K562 (cell line): ENCODE data around the gene CACNA1I. TPM values are rescaled to one million over a fixed set of nuclear protein-coding genes. Genes with fewer than 3 reads are reported as not detected.
"Not testable (repeated sequence)": the region's sequence is repeated elsewhere in the genome, so short reads cannot be mapped to it uniquely, and the experiment has no call there.

Source experiments
- ATAC-seq: fragments of 200-7000 bp; cut with Tn5 transposase; 3 replicates; pipeline ENCODE4 v1.9.1; 2020; ENCODE audit warnings: moderate library complexity
- BruUV-seq: library from RNA; stranded (reverse); fragments of 400-500 nt; replicated peaks from 2 replicates; lab custom pipeline; 2021; lab: Mats Ljungman, UMichigan
- CTCF ChIA-PET: fragments of 300-600 bp; formaldehyde crosslinking; extraction: SDS; loops from one replicate; lab custom pipeline; 2021; ENCODE audit warnings: low intra/inter-chr PET ratio; lab: Yijun Ruan, JAX
- POLR2A ChIA-PET: fragments of 300-600, 350-650 bp; sonication (Branson Sonifier 250); formaldehyde crosslinking; extraction: SDS; loops from one replicate; lab custom pipeline; 2021; ENCODE audit warnings: antibody characterized with exemption, inconsistent platforms; lab: Yijun Ruan, JAX
- DNase-seq, 4 experiments: peaks; one replicate each; pipeline versions ENCODE4 v3.0.0 to v3.0.0-alpha.2; 2011 to 2018; ENCODE audit warnings: low spot score in 3 of 4, mixed read lengths in 3 of 4; ENCODE audit errors: extremely low read depth in 1 of 4
- FAIRE-seq: peaks from 2 replicates; lab custom pipeline; 2011; peaks lifted over from hg19 to GRCh38; lab: Jason Lieb, UNC
- H2AFZ ChIP-seq: 2 replicates; pipeline ENCODE4 v1.6.0; 2011; ENCODE audit warnings: low read depth, low read length, control low read depth, inconsistent platforms
- H3K27ac ChIP-seq: fragments of 200-600 bp; 3 replicates; pipeline ENCODE4 v1.8.0; 2011; ENCODE audit warnings: low read depth, mild to moderate bottlenecking, control low read depth, inconsistent platforms, low read length, moderate library complexity, mixed read lengths; ENCODE audit errors: extremely low read depth
- H3K27me3 ChIP-seq, 2 experiments: fragments of 300-600 bp in 1 of 2; 2 replicates in 1 of 2; 3 replicates in 1 of 2; pipeline versions ENCODE4 v1.6.0 to v1.8.0; 2011; ENCODE audit warnings: inconsistent platforms in 2 of 2, low read length in 2 of 2, mild to moderate bottlenecking in 1 of 2, mixed read lengths in 1 of 2, moderate library complexity in 1 of 2; ENCODE audit not compliant: control insufficient read depth in 2 of 2, insufficient read depth in 2 of 2
- H3K36me3 ChIP-seq: fragments of 300-600 bp; 3 replicates; pipeline ENCODE4 v1.8.0; 2011; ENCODE audit warnings: mild to moderate bottlenecking, low read length, inconsistent platforms; ENCODE audit not compliant: control insufficient read depth, insufficient read depth
- H3K4me1 ChIP-seq, 2 experiments: fragments of 200-600 bp in 1 of 2; replicated peaks in 1 of 2; 2 replicates in 1 of 2; 3 replicates in 1 of 2; pipeline versions ENCODE4 v1.5.1 to v1.8.0; 2011; ENCODE audit warnings: inconsistent platforms in 2 of 2, low read length in 2 of 2, mild to moderate bottlenecking in 1 of 2, mixed read lengths in 1 of 2, moderate library complexity in 1 of 2; ENCODE audit not compliant: control insufficient read depth in 2 of 2, insufficient read depth in 2 of 2
- H3K4me2 ChIP-seq: 2 replicates; pipeline ENCODE4 v1.6.1; 2011; ENCODE audit warnings: low read length, control low read depth, inconsistent platforms, mixed read lengths; ENCODE audit not compliant: insufficient read depth
- H3K4me3 ChIP-seq: fragments of 200-600 bp; sonication (generic), shearing (Covaris generic); 2 replicates; pipeline ENCODE4 v1.5.1; 2016; ENCODE audit warnings: control low read depth, inconsistent platforms
- H3K79me2 ChIP-seq: fragments of 200-600 bp; 3 replicates; pipeline ENCODE4 v1.8.0; 2011; ENCODE audit warnings: low read length, inconsistent platforms; ENCODE audit not compliant: control insufficient read depth, insufficient read depth
- H3K9ac ChIP-seq, 2 experiments: 2 replicates each; pipeline versions ENCODE4 v1.6.0 to v1.6.1; 2011; ENCODE audit warnings: low read depth in 2 of 2, low read length in 2 of 2, control low read depth in 1 of 2, inconsistent platforms in 1 of 2, mild to moderate bottlenecking in 1 of 2, mixed read lengths in 1 of 2; ENCODE audit not compliant: insufficient read depth in 1 of 2
- H3K9me1 ChIP-seq: one replicate; pipeline ENCODE4 v1.6.0; 2011; ENCODE audit warnings: inconsistent platforms, mild to moderate bottlenecking, low read length, moderate library complexity; ENCODE audit not compliant: control insufficient read depth, insufficient read depth
- H3K9me3 ChIP-seq: replicated peaks from 2 replicates; pipeline ENCODE4 v1.5.1; 2011; ENCODE audit warnings: low read depth, low read length, inconsistent platforms; ENCODE audit not compliant: control insufficient read depth, insufficient read depth
- H4K20me1 ChIP-seq: replicated peaks from 2 replicates; pipeline ENCODE4 v1.6.1; 2011; ENCODE audit warnings: low read length, inconsistent platforms, mixed read lengths; ENCODE audit not compliant: control insufficient read depth, insufficient read depth
- CCNT2 ChIP-seq: IDR thresholded peaks from 2 replicates; pipeline ENCODE4 v1.6.1; 2011; ENCODE audit warnings: borderline replicate concordance, low read depth, mild to moderate bottlenecking, moderate library complexity, mixed read lengths, low read length; ENCODE audit not compliant: insufficient read length; ENCODE audit errors: extremely low read depth
- CHD1 ChIP-seq: fragments of 200-600 bp; sonication (generic); IDR thresholded peaks from one replicate; pipeline ENCODE4 v1.6.1; 2012; ENCODE audit warnings: mild to moderate bottlenecking, moderate library complexity, low read length, inconsistent platforms
- ETS1 ChIP-seq: conservative IDR thresholded peaks from 2 replicates; pipeline ENCODE4 v1.6.1; 2011; ENCODE audit warnings: low read depth, mild to moderate bottlenecking, low read length; ENCODE audit not compliant: control insufficient read depth
- FOXA3 ChIP-seq, 2 experiments: fragments of 450-650 bp in 1 of 2; sonication (generic) in 1 of 2; formaldehyde crosslinking; IDR thresholded peaks in 1 of 2; conservative IDR thresholded peaks in 1 of 2; 2 replicates each; pipeline versions ENCODE4 v1.4.0 to v1.8.0; 2020 to 2022; ENCODE audit warnings: mild to moderate bottlenecking in 2 of 2, missing genetic modification reagents in 1 of 2
- FOXK1 ChIP-seq: sonication (generic); formaldehyde crosslinking; IDR thresholded peaks from 2 replicates; pipeline ENCODE4 v1.8.0; 2022; ENCODE audit warnings: missing genetic modification reagents, mild to moderate bottlenecking, borderline replicate concordance
- HNRNPL ChIP-seq: fragments of 200-400 bp; formaldehyde crosslinking; IDR thresholded peaks from 2 replicates; pipeline ENCODE4 v1.6.1; 2017; ENCODE audit warnings: low read depth, mild to moderate bottlenecking, low read length
- POLR2AphosphoS5 ChIP-seq: IDR thresholded peaks from 2 replicates; pipeline ENCODE4 v1.6.1; 2011; ENCODE audit warnings: mild to moderate bottlenecking, low read depth, low read length, moderate library complexity; ENCODE audit not compliant: control insufficient read depth, insufficient read depth
- SIRT6 ChIP-seq: IDR thresholded peaks from one replicate; pipeline ENCODE4 v1.6.1; 2012; ENCODE audit warnings: low read depth, mild to moderate bottlenecking, control low read depth, inconsistent platforms, low read length, moderate library complexity
- SRF ChIP-seq, 2 experiments: fragments of 250-450, 450-650 bp in 1 of 2; sonication (Bioruptor Pico) in 1 of 2; sonication (generic) in 1 of 2; formaldehyde crosslinking; IDR thresholded peaks; 2 replicates each; pipeline versions ENCODE4 v1.5.0 to v1.5.1; 2020 to 2022; ENCODE audit warnings: mild to moderate bottlenecking in 1 of 2, missing genetic modification reagents in 1 of 2
- ZC3H4 ChIP-seq: sonication (generic); formaldehyde crosslinking; IDR thresholded peaks from 2 replicates; pipeline ENCODE4 v1.9.0; 2021; ENCODE audit warnings: missing genetic modification reagents, borderline replicate concordance
- ZNF143 ChIP-seq: sonication (generic); formaldehyde crosslinking; IDR thresholded peaks from 2 replicates; pipeline ENCODE4 v1.9.0; 2022; ENCODE audit warnings: mild to moderate bottlenecking, missing genetic modification reagents
- whole genome bisulfite sequencing: fragments of 100-300 bp; shearing (Covaris generic); methylation state at CpG from one replicate; pipeline ENCODE4 v1.1.6; 2016; ENCODE audit warnings: low coverage, mixed read lengths; ENCODE audit not compliant: insufficient coverage; ENCODE audit errors: missing lambda C conversion rate; 5-methylcytosine and 5-hydroxymethylcytosine counted together
- in situ Hi-C: fragments of 300-500 bp; cut with MboI; formaldehyde crosslinking; loops from 4 replicates; pipeline ENCODE4 v1.15.0; 2018; ENCODE audit warnings: inconsistent platforms, mixed read lengths
- intact Hi-C: fragments of 100-400 bp; cut with micrococcal nuclease; formaldehyde crosslinking; loops from 2 replicates; pipeline ENCODE4 v1.14.2; 2022
- polyA plus RNA-seq, 8 experiments: library from polyadenylated mRNA; depleted of rRNA in 4 of 8; stranded (reverse) in 5 of 8; unstranded in 3 of 8; fragments of >200 nt; fragmentation: Nextera tagmentation in 2 of 8; fragmentation: Illumina TruSeq in 1 of 8; extraction: Ambion mirVana in 2 of 8; extraction: Trizol in 1 of 8; gene quantifications; 2 replicates each; pipeline versions ENCODE4 v1.2.1 to v1.2.3, GENCODE V29; 2011 to 2014; ENCODE audit warnings: inconsistent platforms in 1 of 8, missing spikeins in 1 of 8
- total RNA-seq, 7 experiments: library from RNA; depleted of rRNA in 6 of 7; stranded (reverse); fragments of >200 nt in 6 of 7; fragmentation: Illumina TruSeq in 2 of 7; extraction: Trizol in 2 of 7; gene quantifications; 2 replicates each; pipeline versions ENCODE4 v1.2.1 to v1.2.3, GENCODE V29; 2011 to 2021; ENCODE audit warnings: low replicate concordance in 1 of 7
- TF ChIP-seq, protein P1 (sequence below): fragments of 250-450 bp; sonication (Bioruptor Pico); IDR thresholded peaks from 2 replicates; pipeline ENCODE4 v1.4.0; 2020; ENCODE audit warnings: mild to moderate bottlenecking
- TF ChIP-seq, protein P2 (sequence below): fragments of 450-650 bp; formaldehyde crosslinking; IDR thresholded peaks from 2 replicates; pipeline ENCODE4 v1.4.0; 2020; ENCODE audit warnings: mild to moderate bottlenecking, moderate library complexity

Gene CACNA1I
- total and polyA plus RNA-seq, 9 of the 15 experiments (the other 6 are each of a cell fraction or from before 2014, with no cell fraction given): 0.01 to 0.79 (median 0.32) TPM; not detected in 1

GRCh38 chr22:39521106-39521885 is 49.3 kb upstream of the CACNA1I start:
- Histone ChIP-seq H3K4me1 (peaks cover 23 to 34% of the 10 kb centered on the region in 2 experiments; a peak in 4 of 5 replicates), H4K20me1 (peaks cover 28% of the 10 kb centered on the region), H3K79me2 (peaks cover 66% of the 10 kb centered on the region), H3K36me3 (peaks cover 58% of the 10 kb centered on the region), H3K4me3 (peak overlapping the region; percentile 99), H3K9ac (peak overlapping the region; percentile 99 to 100), H3K4me2 (peak overlapping the region; percentile 97), H3K27ac (peak overlapping the region; percentile 100)
- CTCF ChIA-PET, DNase-seq, H3K27me3 ChIP-seq, H3K9me3 ChIP-seq, H3K9me1 ChIP-seq, in situ Hi-C loops, FAIRE-seq, H2AFZ ChIP-seq, ATAC-seq, BruUV-seq: not testable (repeated sequence)
- WGBS: under 1% methylated on average over 20 of the region's 28 CpGs
- POLR2A ChIA-PET: interaction anchor here (0.7 to 6.1 kb wide), 10 partner anchors 9 to 1395 kb away, joined by 3 to 106 read pairs (median 8); partner anchors contain the start of genes MIEF1 and RPL3
- TF ChIP-seq CCNT2: peak; percentile 12
- TF ChIP-seq FOXK1 (CRISPR knock-in tag): 0 out of 2 replicates have a peak, but pooled peaks have one; percentile 45
- TF ChIP-seq HNRNPL: 0 out of 2 replicates have a peak, but pooled peaks have one; percentile 37
- TF ChIP-seq ZNF143 (CRISPR knock-in tag): 0 out of 2 replicates have a peak, but pooled peaks have one; percentile 14
- TF ChIP-seq SRF (CRISPR knock-in tag; IDR thresholded peaks at IDR 0.05): peak in 1 of 2 experiments; percentile 83; a peak in 2 of 4 replicates
- peak; percentile 41; the same call in 1 of the 2 replicates for TF ChIP-seq ZC3H4 (CRISPR knock-in tag)
- TF ChIP-seq, protein P1, sequence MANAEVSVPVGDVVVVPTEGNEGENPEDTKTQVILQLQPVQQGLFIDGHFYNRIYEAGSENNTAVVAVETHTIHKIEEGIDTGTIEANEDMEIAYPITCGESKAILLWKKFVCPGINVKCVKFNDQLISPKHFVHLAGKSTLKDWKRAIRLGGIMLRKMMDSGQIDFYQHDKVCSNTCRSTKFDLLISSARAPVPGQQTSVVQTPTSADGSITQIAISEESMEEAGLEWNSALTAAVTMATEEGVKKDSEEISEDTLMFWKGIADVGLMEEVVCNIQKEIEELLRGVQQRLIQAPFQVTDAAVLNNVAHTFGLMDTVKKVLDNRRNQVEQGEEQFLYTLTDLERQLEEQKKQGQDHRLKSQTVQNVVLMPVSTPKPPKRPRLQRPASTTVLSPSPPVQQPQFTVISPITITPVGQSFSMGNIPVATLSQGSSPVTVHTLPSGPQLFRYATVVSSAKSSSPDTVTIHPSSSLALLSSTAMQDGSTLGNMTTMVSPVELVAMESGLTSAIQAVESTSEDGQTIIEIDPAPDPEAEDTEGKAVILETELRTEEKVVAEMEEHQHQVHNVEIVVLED: 0 out of 2 replicates have a peak, but pooled peaks have one; percentile 39
- 0 out of 2 replicates have a peak, but pooled peaks have one; percentile 53 for TF ChIP-seq ETS1
- TF ChIP-seq SIRT6: peak; percentile 83
- 0 out of 4 replicates have a peak, but pooled peaks of 1 of the 2 experiments have one; percentile 20 for TF ChIP-seq FOXA3 (CRISPR knock-in tag; conservative IDR thresholded peaks at IDR 0.05 in 1 of 2, IDR thresholded peaks at IDR 0.05 in 1 of 2)
- peak; percentile 83 for TF ChIP-seq CHD1
- TF ChIP-seq, protein P2, sequence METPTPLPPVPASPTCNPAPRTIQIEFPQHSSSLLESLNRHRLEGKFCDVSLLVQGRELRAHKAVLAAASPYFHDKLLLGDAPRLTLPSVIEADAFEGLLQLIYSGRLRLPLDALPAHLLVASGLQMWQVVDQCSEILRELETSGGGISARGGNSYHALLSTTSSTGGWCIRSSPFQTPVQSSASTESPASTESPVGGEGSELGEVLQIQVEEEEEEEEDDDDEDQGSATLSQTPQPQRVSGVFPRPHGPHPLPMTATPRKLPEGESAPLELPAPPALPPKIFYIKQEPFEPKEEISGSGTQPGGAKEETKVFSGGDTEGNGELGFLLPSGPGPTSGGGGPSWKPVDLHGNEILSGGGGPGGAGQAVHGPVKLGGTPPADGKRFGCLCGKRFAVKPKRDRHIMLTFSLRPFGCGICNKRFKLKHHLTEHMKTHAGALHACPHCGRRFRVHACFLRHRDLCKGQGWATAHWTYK (CRISPR knock-in tag): 0 out of 2 replicates have a peak, but pooled peaks have one; percentile 6
- peak; percentile 39; the same call in 1 of the 2 replicates for TF ChIP-seq POLR2AphosphoS5
- intact Hi-C loops: loop anchor here (2.0 to 10.0 kb wide), 2 partner anchors 202 to 346 kb away; partner anchors contain the start of gene RPL3
